ENCODE measurements around the gene ACOT7.

- no peak for TF ChIP-seq CTCF (IDR thresholded peaks at IDR 0.05; ENCODE audit: insufficient read depth, low read length, poor library complexity, severe bottlenecking)
- TF ChIP-seq EZH2phosphoT487 (conservative IDR thresholded peaks at IDR 0.05; ENCODE audit: low read length): no peak
These were observed 147.6 kb downstream of the ACOT7 start for GRCh38 chr1:6245869-6246496.

Measured in SU-DHL-6 (cell line).